Endodermal cell (in vitro differentiated cells): Measurements from ENCODE around the gene SMARCA4. TPM values are rescaled to one million over a fixed set of nuclear protein-coding genes. Genes with fewer than 3 reads are reported as not detected.
A peak's percentile ranks its signal among the peaks of the same experiment; 100 is the strongest.

ENCODE experiments used
- DNase-seq: peaks from one replicate; pipeline ENCODE4 v3.0.0-alpha.2; 2017
- H3K27ac ChIP-seq: 2 replicates; pipeline ENCODE4 v1.5.1; 2013; ENCODE audit warnings: mild to moderate bottlenecking, low read depth, low read length, moderate library complexity
- H3K27me3 ChIP-seq: 2 replicates; pipeline ENCODE4 v1.6.1; 2013; ENCODE audit warnings: mild to moderate bottlenecking, low read length, moderate library complexity; ENCODE audit not compliant: insufficient read depth, control insufficient read depth, poor library complexity, severe bottlenecking
- H3K36me3 ChIP-seq: 2 replicates; pipeline ENCODE4 v1.7.0; 2013; ENCODE audit warnings: mild to moderate bottlenecking, low read length, moderate library complexity; ENCODE audit not compliant: control insufficient read depth, insufficient read depth
- H3K4me1 ChIP-seq: one replicate; pipeline ENCODE4 v1.7.0; 2013; ENCODE audit warnings: low read length; ENCODE audit not compliant: control insufficient read depth, insufficient read depth
- H3K4me3 ChIP-seq: 2 replicates; pipeline ENCODE4 v1.5.1; 2013; ENCODE audit warnings: mild to moderate bottlenecking, low read length, moderate library complexity
- H3K9ac ChIP-seq: 2 replicates; pipeline ENCODE4 v1.6.1; 2013; ENCODE audit warnings: mild to moderate bottlenecking, low read length, moderate library complexity; ENCODE audit not compliant: poor library complexity, severe bottlenecking; ENCODE audit errors: extremely low read depth
- H3K9me3 ChIP-seq: 2 replicates; pipeline ENCODE4 v1.6.1; 2013; ENCODE audit warnings: mild to moderate bottlenecking, low read length, moderate library complexity; ENCODE audit not compliant: control insufficient read depth
- H3K27ac Mint-ChIP-seq: 2 replicates; pipeline ENCODE4 v1.8.0; 2020; ENCODE audit warnings: mixed read lengths
- H3K27me3 Mint-ChIP-seq: 2 replicates; pipeline ENCODE4 v1.8.0; 2021; ENCODE audit warnings: mild to moderate bottlenecking, mixed read lengths; ENCODE audit not compliant: insufficient read depth
- H3K36me3 Mint-ChIP-seq: 2 replicates; pipeline ENCODE4 v1.8.0; 2020; ENCODE audit warnings: low read depth, mixed read lengths
- H3K4me1 Mint-ChIP-seq: 2 replicates; pipeline ENCODE4 v1.8.0; 2020; ENCODE audit warnings: mixed read lengths
- H3K4me3 Mint-ChIP-seq: 2 replicates; pipeline ENCODE4 v1.8.0; 2020; ENCODE audit warnings: mild to moderate bottlenecking, moderate library complexity, mixed read lengths
- H3K9me3 Mint-ChIP-seq: 2 replicates; pipeline ENCODE4 v1.8.0; 2020; ENCODE audit warnings: mild to moderate bottlenecking, mixed read lengths
- CTCF ChIP-seq: fragments of 200-600 bp; sonication (generic); conservative IDR thresholded peaks from 2 replicates; pipeline ENCODE4 v1.5.0; 2021; ENCODE audit warnings: antibody characterized with exemption, mild to moderate bottlenecking
- WGBS, 2 experiments: methylation state at CpG; one replicate each; pipeline versions ENCODE4 v1.1.5 to v1.1.7; 2013; ENCODE audit warnings: missing lambda C conversion rate in 2 of 2, mixed read lengths in 1 of 2; ENCODE audit not compliant: insufficient coverage in 1 of 2, insufficient read length in 1 of 2; 5-methylcytosine and 5-hydroxymethylcytosine counted together
- total RNA-seq, 2 donors: library from RNA; stranded (reverse); fragmentation: NEBNext Ultra II Directional in 1 of 2; extraction: Animal tissue kit (Norgen Biotek cat#: 25700) in 1 of 2; gene quantifications; 2 replicates in 1 of 2; 3 replicates in 1 of 2; pipeline ENCODE4 v1.2.1, GENCODE V29; 2021

Gene SMARCA4
- total RNA-seq, 2 donors from 2014 or later, result 290 to 292 TPM

- H3K27ac Mint-ChIP-seq, result peak overlapping the region; percentile 21
- no peaks in the 10 kb centered on the region for H3K4me1 ChIP-seq
- H3K4me1 Mint-ChIP-seq, result peaks cover 13% of the 10 kb centered on the region
- TF ChIP-seq CTCF, result no peak
- no peak overlapping the region for H3K4me3 ChIP-seq
- no peak for DNase-seq
- H3K27me3 Mint-ChIP-seq, result no peaks in the 10 kb centered on the region
- H3K4me3 Mint-ChIP-seq, result no peak overlapping the region
- 91 to 95% methylated on average over 8 of the region's 8 CpGs for whole genome bisulfite sequencing, 2 experiments
- H3K27me3 ChIP-seq, result no peaks in the 10 kb centered on the region
- H3K9me3 ChIP-seq, result no peaks in the 10 kb centered on the region
- H3K9me3 Mint-ChIP-seq, result no peaks in the 10 kb centered on the region
- H3K9ac ChIP-seq, result no peak overlapping the region
- H3K36me3 ChIP-seq, result peaks cover 61% of the 10 kb centered on the region
- no peak overlapping the region for H3K27ac ChIP-seq
- peaks cover 39% of the 10 kb centered on the region for H3K36me3 Mint-ChIP-seq
These were observed 20.5 kb downstream of the SMARCA4 start for GRCh38 chr19:10981252-10981895.

- Mint-ChIP-seq H3K36me3 (peaks cover 43% of the 10 kb centered on the region), H3K27ac (peak overlapping the region; percentile 78), H3K4me3 (no peak overlapping the region), H3K27me3 (no peaks in the 10 kb centered on the region), H3K4me1 (peaks cover 13% of the 10 kb centered on the region), H3K9me3 (no peaks in the 10 kb centered on the region)
- H3K4me3 ChIP-seq, result no peak overlapping the region
- no peak for TF ChIP-seq CTCF
- H3K4me1 ChIP-seq, result no peaks in the 10 kb centered on the region
- no peak overlapping the region for H3K27ac ChIP-seq
- no peaks in the 10 kb centered on the region for H3K27me3 ChIP-seq
- no peaks in the 10 kb centered on the region for H3K9me3 ChIP-seq
- H3K36me3 ChIP-seq, result peaks cover 67% of the 10 kb centered on the region
- WGBS, 2 experiments, result 95 to 100% methylated on average over 5 to 6 of the region's 6 CpGs
- no peak overlapping the region for H3K9ac ChIP-seq
- no peak for DNase-seq
These were observed 22.2 kb downstream of the SMARCA4 start for GRCh38 chr19:10983026-10983425.

- no peaks in the 10 kb centered on the region for H3K4me1 ChIP-seq
- no peaks in the 10 kb centered on the region for H3K27me3 ChIP-seq
- H3K36me3 Mint-ChIP-seq, result peaks cover 50% of the 10 kb centered on the region
- no peak for DNase-seq
- H3K4me3 Mint-ChIP-seq, result no peak overlapping the region
- peaks cover 13% of the 10 kb centered on the region for H3K4me1 Mint-ChIP-seq
- peaks cover 73% of the 10 kb centered on the region for H3K36me3 ChIP-seq
- H3K27ac ChIP-seq, result no peak overlapping the region
- H3K9me3 Mint-ChIP-seq, result no peaks in the 10 kb centered on the region
- H3K27me3 Mint-ChIP-seq, result no peaks in the 10 kb centered on the region
- H3K9ac ChIP-seq, result no peak overlapping the region
- no peaks in the 10 kb centered on the region for H3K9me3 ChIP-seq
- H3K4me3 ChIP-seq, result no peak overlapping the region
- no peak overlapping the region for H3K27ac Mint-ChIP-seq
- TF ChIP-seq CTCF, result peak; percentile 49
- 95 to 99% methylated on average over 13 to 21 of the region's 21 CpGs for WGBS, 2 experiments
These were observed 23.4 kb downstream of the SMARCA4 start for GRCh38 chr19:10984166-10984735.
